HG03558 (cell line): ENCODE results near the gene RXFP4.
"Not testable (repeated sequence)": the region's sequence is repeated elsewhere in the genome, so short reads cannot be mapped to it uniquely, and the experiment has no call there.

Source experiments
- ATAC-seq: cut with Tn5 transposase; IDR thresholded peaks from one replicate; pipeline ENCODE4 v1.9.1; 2021; ENCODE audit warnings: moderate number of reproducible peaks; ENCODE audit not compliant: unreplicated experiment; ENCODE audit errors: extremely low read depth

The RXFP4 gene

GRCh38 chr1:155940993-155941844 is at the start of gene RXFP4:
TSS of gene RXFP4 (plus strand) at chr1:155941638. CDS start at chr1:155941710, 72 bp downstream.
- ATAC-seq = no peak

- ATAC-seq = no peak
Measured at GRCh38 chr1:155892796-155893195, 48.6 kb upstream of the RXFP4 start.

GRCh38 chr1:155893389-155894142 is 47.9 kb upstream of the RXFP4 start:
- no peak for ATAC-seq

- not testable (repeated sequence) for ATAC-seq
Measured at GRCh38 chr1:155895617-155896016, 45.8 kb upstream of the RXFP4 start.

GRCh38 chr1:155896476-155896875 is 45.0 kb upstream of the RXFP4 start:
- ATAC-seq = not testable (repeated sequence)

GRCh38 chr1:155897746-155898145 is 43.7 kb upstream of the RXFP4 start:
- ATAC-seq = no peak

- ATAC-seq = no peak
Measured at GRCh38 chr1:155898888-155899287, 42.5 kb upstream of the RXFP4 start.

- no peak for ATAC-seq
Measured at GRCh38 chr1:155899683-155900082, 41.8 kb upstream of the RXFP4 start.

GRCh38 chr1:155900161-155900560 is 41.3 kb upstream of the RXFP4 start:
- no peak for ATAC-seq

GRCh38 chr1:155904261-155904660 is 37.2 kb upstream of the RXFP4 start:
- no peak for ATAC-seq

GRCh38 chr1:155909894-155910293 is 31.5 kb upstream of the RXFP4 start:
- ATAC-seq = no peak

- no peak for ATAC-seq
Measured at GRCh38 chr1:155910621-155911121, 30.8 kb upstream of the RXFP4 start.

- peak; percentile 52 for ATAC-seq
Measured at GRCh38 chr1:155911156-155912055, 30.0 kb upstream of the RXFP4 start, which contains the start of gene RIT1. TSS of gene RIT1 (minus strand) at chr1:155911349. CDS start at chr1:155910761, 588 bp downstream.

GRCh38 chr1:155912056-155912536 is 29.3 kb upstream of the RXFP4 start:
- no peak for ATAC-seq

GRCh38 chr1:155913969-155914757 is 27.3 kb upstream of the RXFP4 start:
- no peak for ATAC-seq

- no peak for ATAC-seq
Measured at GRCh38 chr1:155918660-155919059, 22.8 kb upstream of the RXFP4 start.

GRCh38 chr1:155919801-155920200 is 21.6 kb upstream of the RXFP4 start:
- no peak for ATAC-seq

- no peak for ATAC-seq
Measured at GRCh38 chr1:155920717-155921116, 20.7 kb upstream of the RXFP4 start.

- ATAC-seq = no peak
Measured at GRCh38 chr1:155925506-155925905, 15.9 kb upstream of the RXFP4 start.
